H9 (cell line): Measurements from ENCODE around the gene FANCL. TPM values are rescaled to one million over a fixed set of nuclear protein-coding genes. Genes with fewer than 3 reads are reported as not detected.

Experiments
- DNase-seq: peaks from one replicate; pipeline ENCODE4 v3.0.0-alpha.2; 2017
- H2AFZ ChIP-seq: one replicate; pipeline ENCODE4 v1.6.1; 2013; ENCODE audit warnings: mild to moderate bottlenecking, low read length, control low read depth, moderate library complexity
- H2AK5ac ChIP-seq: 2 replicates; pipeline ENCODE4 v1.6.1; 2013; ENCODE audit warnings: low read length, control low read depth, mixed read lengths; ENCODE audit not compliant: insufficient read length
- H2BK120ac ChIP-seq: one replicate; pipeline ENCODE4 v1.6.1; 2013; ENCODE audit warnings: low read depth, mild to moderate bottlenecking, low read length, control low read depth, inconsistent platforms; ENCODE audit not compliant: poor library complexity, severe bottlenecking
- H2BK12ac ChIP-seq: 2 replicates; pipeline ENCODE4 v1.6.1; 2013; ENCODE audit warnings: low read length, control low read depth, mixed read lengths, low read depth; ENCODE audit not compliant: insufficient read length
- H2BK15ac ChIP-seq: 2 replicates; pipeline ENCODE4 v1.6.1; 2013; ENCODE audit warnings: low read depth, low read length, control low read depth
- H2BK20ac ChIP-seq: one replicate; pipeline ENCODE4 v1.6.1; 2013; ENCODE audit warnings: low read depth, mild to moderate bottlenecking, low read length, control low read depth, inconsistent platforms; ENCODE audit not compliant: poor library complexity, severe bottlenecking
- H2BK5ac ChIP-seq: 2 replicates; pipeline ENCODE4 v1.6.1; 2013; ENCODE audit warnings: low read length, control low read depth, mixed read lengths; ENCODE audit not compliant: insufficient read length
- H3K14ac ChIP-seq: 2 replicates; pipeline ENCODE4 v1.6.1; 2013; ENCODE audit warnings: low read length, control low read depth; ENCODE audit not compliant: insufficient read depth
- H3K18ac ChIP-seq: 2 replicates; pipeline ENCODE4 v1.6.1; 2013; ENCODE audit warnings: low read depth, mild to moderate bottlenecking, mixed read lengths, low read length, control low read depth; ENCODE audit not compliant: insufficient read length
- H3K23ac ChIP-seq: 2 replicates; pipeline ENCODE4 v1.6.1; 2013; ENCODE audit warnings: low read length, control low read depth, mixed read lengths, low read depth; ENCODE audit not compliant: insufficient read length
- H3K23me2 ChIP-seq: 2 replicates; pipeline ENCODE4 v1.6.1; 2013; ENCODE audit warnings: low read depth, mild to moderate bottlenecking, mixed read lengths, low read length, control low read depth; ENCODE audit not compliant: insufficient read length, poor library complexity, severe bottlenecking
- H3K27ac ChIP-seq: 2 replicates; pipeline ENCODE4 v1.5.1; 2013; ENCODE audit warnings: low read length, control low read depth, mixed read lengths, low read depth; ENCODE audit not compliant: insufficient read length
- H3K27me3 ChIP-seq: 2 replicates; pipeline ENCODE4 v1.6.1; 2013; ENCODE audit warnings: low read length, control low read depth, inconsistent platforms; ENCODE audit not compliant: insufficient read depth
- H3K4ac ChIP-seq: 2 replicates; pipeline ENCODE4 v1.6.1; 2013; ENCODE audit warnings: low read depth, mild to moderate bottlenecking, control low read depth, inconsistent platforms, low read length, moderate library complexity
- H3K4me1 ChIP-seq: 2 replicates; pipeline ENCODE4 v1.6.1; 2013; ENCODE audit warnings: low read length, control low read depth, inconsistent platforms; ENCODE audit not compliant: insufficient read depth
- H3K4me2 ChIP-seq: 2 replicates; pipeline ENCODE4 v1.6.1; 2013; ENCODE audit warnings: low read length, control low read depth, mixed read lengths; ENCODE audit not compliant: insufficient read length, insufficient read depth
- H3K56ac ChIP-seq: 2 replicates; pipeline ENCODE4 v1.6.1; 2013; ENCODE audit warnings: low read depth, mild to moderate bottlenecking, mixed read lengths, low read length, control low read depth; ENCODE audit not compliant: insufficient read length
- H3K79me1 ChIP-seq: 2 replicates; pipeline ENCODE4 v1.6.1; 2013; ENCODE audit warnings: low read depth, mild to moderate bottlenecking, moderate library complexity, low read length, control low read depth, inconsistent platforms; ENCODE audit not compliant: insufficient read depth, poor library complexity, severe bottlenecking
- H3K79me2 ChIP-seq: 2 replicates; pipeline ENCODE4 v1.6.1; 2013; ENCODE audit warnings: low read length, control low read depth, inconsistent platforms; ENCODE audit not compliant: insufficient read depth
- H3K9ac ChIP-seq: 2 replicates; pipeline ENCODE4 v1.6.1; 2013; ENCODE audit warnings: low read length, control low read depth, mixed read lengths; ENCODE audit not compliant: insufficient read length; ENCODE audit errors: extremely low read depth
- H3K9me3 ChIP-seq: one replicate; pipeline ENCODE4 v1.6.1; 2013; ENCODE audit warnings: low read depth, low read length, inconsistent platforms; ENCODE audit not compliant: control insufficient read depth
- H3T11ph ChIP-seq: one replicate; pipeline ENCODE4 v1.6.1; 2013; ENCODE audit warnings: mild to moderate bottlenecking, low read length, control low read depth, inconsistent platforms
- H4K20me1 ChIP-seq: one replicate; pipeline ENCODE4 v1.6.1; 2013; ENCODE audit not compliant: control insufficient read depth, insufficient read length, insufficient read depth
- H4K5ac ChIP-seq: 2 replicates; pipeline ENCODE4 v1.6.1; 2013; ENCODE audit warnings: low read depth, mild to moderate bottlenecking, mixed read lengths, low read length, control low read depth; ENCODE audit not compliant: insufficient read length
- H4K8ac ChIP-seq: replicated peaks from 2 replicates; pipeline ENCODE4 v1.6.1; 2013; ENCODE audit warnings: low read length, control low read depth, mixed read lengths, low read depth; ENCODE audit not compliant: insufficient read length
- H4K91ac ChIP-seq: 2 replicates; pipeline ENCODE4 v1.6.1; 2013; ENCODE audit warnings: low read depth, mild to moderate bottlenecking, moderate library complexity, mixed read lengths, low read length, control low read depth; ENCODE audit not compliant: insufficient read length
- H3K27ac Mint-ChIP-seq, 3 experiments: 2 replicates in 2 of 3; 3 replicates in 1 of 3; pipeline ENCODE4 v1.8.0; 2020 to 2021; ENCODE audit warnings: mixed read lengths in 3 of 3, mild to moderate bottlenecking in 1 of 3, moderate library complexity in 1 of 3
- H3K27me3 Mint-ChIP-seq: 2 replicates; pipeline ENCODE4 v1.8.0; 2021; ENCODE audit warnings: low read depth, mild to moderate bottlenecking, moderate library complexity, mixed read lengths
- H3K36me3 Mint-ChIP-seq, 3 experiments: 2 replicates in 2 of 3; 3 replicates in 1 of 3; pipeline ENCODE4 v1.8.0; 2020 to 2021; ENCODE audit warnings: low read depth in 3 of 3, mixed read lengths in 3 of 3; ENCODE audit not compliant: insufficient read depth in 1 of 3
- H3K4me1 Mint-ChIP-seq, 2 experiments: 2 replicates each; pipeline ENCODE4 v1.8.0; 2020; ENCODE audit warnings: mixed read lengths in 2 of 2
- H3K4me3 Mint-ChIP-seq, 2 experiments: 2 replicates in 1 of 2; 3 replicates in 1 of 2; pipeline ENCODE4 v1.8.0; 2020 to 2021; ENCODE audit warnings: mild to moderate bottlenecking in 2 of 2, mixed read lengths in 2 of 2, moderate library complexity in 1 of 2
- H3K9me3 Mint-ChIP-seq, 2 experiments: 2 replicates in 1 of 2; 3 replicates in 1 of 2; pipeline ENCODE4 v1.8.0; 2020; ENCODE audit warnings: mild to moderate bottlenecking in 2 of 2, mixed read lengths in 2 of 2, moderate library complexity in 1 of 2
- WGBS: extraction: QIAGEN DNeasy Blood & Tissue Kit; methylation state at CpG from one replicate; pipeline ENCODE4 v1.1.7; 2013; ENCODE audit warnings: missing lambda C conversion rate, low lambda C conversion rate, mixed read lengths; ENCODE audit not compliant: insufficient read length; ENCODE audit errors: extremely low coverage; 5-methylcytosine and 5-hydroxymethylcytosine counted together
- total RNA-seq: library from RNA; stranded (reverse); gene quantifications from 2 replicates; pipeline ENCODE4 v1.2.1, GENCODE V29; 2021
- TF ChIP-seq, protein P1 (sequence below): fragments of 200-600 bp; sonication (generic); conservative IDR thresholded peaks from 3 replicates; pipeline ENCODE4 v1.8.0; 2021; ENCODE audit warnings: antibody characterized with exemption, mild to moderate bottlenecking

Gene FANCL
- total RNA-seq, 1 experiment from 2014 or later = 41.5 TPM

DNA sequence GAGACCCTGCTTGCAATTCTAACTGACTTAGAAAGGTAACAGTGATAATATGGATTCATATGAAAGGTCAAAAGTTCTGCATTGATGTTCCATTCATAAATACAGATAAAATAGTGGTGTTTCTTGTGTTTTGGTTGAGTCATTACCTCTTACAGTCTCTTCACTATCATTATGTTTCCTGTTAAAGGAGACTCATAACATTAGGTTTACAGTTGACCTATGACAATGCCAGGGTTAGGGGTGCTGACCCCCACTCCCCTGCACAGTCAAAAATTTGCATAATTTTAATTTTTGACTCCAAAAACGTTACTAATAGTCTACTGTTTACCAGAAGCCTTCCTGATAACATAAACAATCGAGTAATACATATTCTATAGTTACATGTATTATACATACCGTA, 119.1 kb downstream of the FANCL start:
- TF ChIP-seq, protein P1, sequence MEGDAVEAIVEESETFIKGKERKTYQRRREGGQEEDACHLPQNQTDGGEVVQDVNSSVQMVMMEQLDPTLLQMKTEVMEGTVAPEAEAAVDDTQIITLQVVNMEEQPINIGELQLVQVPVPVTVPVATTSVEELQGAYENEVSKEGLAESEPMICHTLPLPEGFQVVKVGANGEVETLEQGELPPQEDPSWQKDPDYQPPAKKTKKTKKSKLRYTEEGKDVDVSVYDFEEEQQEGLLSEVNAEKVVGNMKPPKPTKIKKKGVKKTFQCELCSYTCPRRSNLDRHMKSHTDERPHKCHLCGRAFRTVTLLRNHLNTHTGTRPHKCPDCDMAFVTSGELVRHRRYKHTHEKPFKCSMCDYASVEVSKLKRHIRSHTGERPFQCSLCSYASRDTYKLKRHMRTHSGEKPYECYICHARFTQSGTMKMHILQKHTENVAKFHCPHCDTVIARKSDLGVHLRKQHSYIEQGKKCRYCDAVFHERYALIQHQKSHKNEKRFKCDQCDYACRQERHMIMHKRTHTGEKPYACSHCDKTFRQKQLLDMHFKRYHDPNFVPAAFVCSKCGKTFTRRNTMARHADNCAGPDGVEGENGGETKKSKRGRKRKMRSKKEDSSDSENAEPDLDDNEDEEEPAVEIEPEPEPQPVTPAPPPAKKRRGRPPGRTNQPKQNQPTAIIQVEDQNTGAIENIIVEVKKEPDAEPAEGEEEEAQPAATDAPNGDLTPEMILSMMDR = no peak
- Histone ChIP-seq H4K8ac (no peak overlapping the region), H3K14ac (no peak overlapping the region), H4K5ac (no peak overlapping the region), H3K56ac (no peak overlapping the region), H4K20me1 (no peaks in the 10 kb centered on the region), H2BK12ac (no peak overlapping the region), H3K23me2 (no peaks in the 10 kb centered on the region), H3K4me2 (no peak overlapping the region), H3K27me3 (no peaks in the 10 kb centered on the region), H4K91ac (no peak overlapping the region), H2BK5ac (no peak overlapping the region), H3K79me2 (no peaks in the 10 kb centered on the region), H3T11ph (no peak overlapping the region), H2BK120ac (no peak overlapping the region), H3K27ac (no peak overlapping the region), H2AFZ (no peak overlapping the region), H2BK20ac (no peak overlapping the region), H3K4me1 (no peaks in the 10 kb centered on the region), H3K23ac (no peak overlapping the region), H3K18ac (no peak overlapping the region), H2AK5ac (no peak overlapping the region), H2BK15ac (no peak overlapping the region), H3K9me3 (no peaks in the 10 kb centered on the region), H3K4ac (no peak overlapping the region), H3K79me1 (no peaks in the 10 kb centered on the region), H3K9ac (no peak overlapping the region)
- H3K4me1 Mint-ChIP-seq = no peaks in the 10 kb centered on the region
- peaks cover 18 to 22% of the 10 kb centered on the region in 2 experiments for H3K9me3 Mint-ChIP-seq
- no peak overlapping the region for H3K27ac Mint-ChIP-seq
- H3K27me3 Mint-ChIP-seq = no peaks in the 10 kb centered on the region
- H3K36me3 Mint-ChIP-seq = peaks cover 25 to 35% (median 25%) of the 10 kb centered on the region in 3 experiments
- H3K4me3 Mint-ChIP-seq = no peak overlapping the region
- no peak for DNase-seq
- no CpG with 5 or more reads among the region's 3 CpGs for WGBS
